NOMO-1 treated with dmso at 0.1 percent for 144 hours (cell line): Measurements from ENCODE around the gene RBM3.

Experiments used
- DNase-seq: peaks from one replicate; lab custom pipeline; 2025; ENCODE audit not compliant: unreplicated experiment; lab: John Stamatoyannopoulos, UW

RBM3 gene

GRCh38 chrX:48576108-48576507, 1.8 kb downstream of the RBM3 start:
- DNase-seq = no peak

DNA sequence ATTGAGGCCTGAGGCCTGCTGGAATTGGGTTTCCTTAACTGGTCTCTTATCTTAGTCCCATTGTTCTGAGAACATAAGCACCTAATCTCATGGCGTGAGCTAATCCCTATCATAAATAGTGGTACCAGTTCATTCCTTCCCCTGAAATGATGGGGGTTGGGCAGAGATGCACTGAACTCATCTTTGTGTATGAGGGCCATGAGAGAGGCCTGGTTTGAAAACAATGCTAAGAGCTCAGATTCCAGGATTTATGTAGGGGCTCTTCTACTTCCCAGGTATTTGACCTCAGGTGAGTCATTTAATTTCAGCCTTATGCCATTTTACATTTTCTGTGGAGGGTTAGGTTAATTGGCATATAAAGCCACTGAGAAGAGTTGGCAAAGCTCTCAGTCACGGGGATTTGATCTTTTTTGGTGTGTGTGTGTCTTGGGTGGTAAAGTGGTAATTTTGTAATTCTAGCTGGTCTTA, 4.4 kb downstream of the RBM3 start:
- no peak for DNase-seq

GRCh38 chrX:48579259-48579658, 5.0 kb downstream of the RBM3 start:
- DNase-seq = no peak

DNA sequence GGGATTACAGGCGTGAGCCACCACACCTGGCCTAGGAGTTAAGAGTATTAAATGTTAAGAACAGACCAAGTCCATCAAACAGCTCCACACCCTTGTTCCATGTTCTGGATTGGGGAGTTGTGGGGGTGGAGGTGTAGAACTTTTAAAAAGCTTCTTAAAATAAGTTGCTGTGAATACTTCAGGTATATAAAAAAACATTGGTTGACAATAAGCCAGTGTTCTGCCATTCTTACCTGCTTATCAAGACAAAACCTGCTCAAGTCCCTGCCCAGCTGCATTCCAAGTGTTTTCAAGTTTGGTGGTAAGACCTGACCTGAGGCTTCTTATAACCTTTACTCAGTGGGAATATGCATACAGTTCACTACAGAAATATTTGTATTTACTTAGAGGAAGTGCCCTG, 6.4 kb downstream of the RBM3 start:
- no peak for DNase-seq

GRCh38 chrX:48584698-48585097, 10.4 kb downstream of the RBM3 start:
- no peak for DNase-seq

- no peak for DNase-seq
Measured at GRCh38 chrX:48589482-48590162, 15.3 kb downstream of the RBM3 start.

GRCh38 chrX:48590203-48591103, 16.2 kb downstream of the RBM3 start:
- DNase-seq = no peak

DNA sequence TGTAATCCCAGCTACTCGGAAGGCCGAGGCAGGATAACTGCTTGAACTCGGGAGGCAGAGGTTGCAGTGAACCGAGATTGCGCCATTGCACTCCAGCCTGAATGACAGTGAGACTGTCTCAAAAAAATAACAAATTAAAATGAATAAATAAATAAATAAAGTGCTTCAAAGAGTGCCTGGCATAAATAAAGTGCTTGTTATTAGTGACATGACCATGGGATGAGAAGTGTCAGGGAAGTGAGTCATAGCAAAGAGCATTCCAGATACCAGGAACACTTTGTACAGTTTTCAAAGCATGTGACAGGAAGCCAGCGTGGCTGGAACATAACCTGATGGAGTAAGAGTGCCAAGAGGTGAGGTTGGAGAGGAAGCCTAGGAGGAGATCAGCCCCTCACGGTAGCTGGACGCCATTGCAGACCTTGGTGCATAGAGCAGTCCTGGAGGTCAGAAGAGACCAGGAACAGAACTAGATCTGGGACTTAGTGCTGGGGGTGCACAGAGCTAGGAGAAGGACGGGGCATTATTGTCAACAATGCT, 17.0 kb downstream of the RBM3 start:
- DNase-seq = no peak

GRCh38 chrX:48592971-48593370, 18.7 kb downstream of the RBM3 start:
- no peak for DNase-seq

DNA sequence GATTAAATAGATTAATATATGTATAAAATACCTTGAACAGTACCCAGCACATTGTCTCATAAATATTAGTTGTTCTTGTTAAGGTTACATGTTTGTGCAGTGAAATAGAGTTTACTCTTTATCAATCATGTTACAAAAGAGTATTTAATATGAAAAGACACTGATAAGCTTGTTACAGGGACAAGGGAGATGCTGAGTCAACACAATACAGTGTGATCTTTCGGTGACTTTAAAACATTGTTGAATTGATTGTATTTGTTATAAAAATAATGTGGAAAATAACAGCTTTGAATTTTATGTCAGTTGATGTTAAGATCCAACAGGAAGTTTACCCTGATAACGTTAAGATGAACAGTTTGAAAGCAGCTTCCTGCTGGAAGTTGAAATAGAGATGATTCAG, 21.6 kb downstream of the RBM3 start:
- no peak for DNase-seq

- peak; percentile 55 for DNase-seq
Measured at GRCh38 chrX:48597353-48598264, 23.3 kb downstream of the RBM3 start, which contains the start of gene WDR13. TSS of gene WDR13 (plus strand) at chrX:48597492. CDS start at chrX:48597997, 505 bp downstream.

- DNase-seq = no peak
Measured at GRCh38 chrX:48598614-48599013, 24.3 kb downstream of the RBM3 start.

DNA sequence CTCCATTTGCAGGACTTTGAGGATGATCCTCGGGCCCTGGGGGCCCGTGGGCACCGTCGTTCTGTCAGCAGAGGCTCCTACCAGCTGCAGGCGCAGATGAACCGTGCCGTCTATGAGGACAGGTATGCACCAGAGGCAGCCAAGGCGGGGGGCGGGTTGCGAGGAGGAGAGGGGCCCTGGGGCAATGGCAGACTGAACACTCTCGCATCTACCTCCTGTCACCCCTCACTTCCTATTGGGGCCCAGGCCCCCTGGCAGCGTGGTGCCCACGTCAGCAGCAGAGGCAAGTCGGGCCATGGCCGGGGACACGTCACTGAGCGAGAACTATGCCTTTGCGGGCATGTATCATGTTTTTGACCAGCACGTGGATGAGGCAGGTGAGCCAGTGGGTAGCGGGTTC, 25.1 kb downstream of the RBM3 start:
- no peak for DNase-seq

DNA sequence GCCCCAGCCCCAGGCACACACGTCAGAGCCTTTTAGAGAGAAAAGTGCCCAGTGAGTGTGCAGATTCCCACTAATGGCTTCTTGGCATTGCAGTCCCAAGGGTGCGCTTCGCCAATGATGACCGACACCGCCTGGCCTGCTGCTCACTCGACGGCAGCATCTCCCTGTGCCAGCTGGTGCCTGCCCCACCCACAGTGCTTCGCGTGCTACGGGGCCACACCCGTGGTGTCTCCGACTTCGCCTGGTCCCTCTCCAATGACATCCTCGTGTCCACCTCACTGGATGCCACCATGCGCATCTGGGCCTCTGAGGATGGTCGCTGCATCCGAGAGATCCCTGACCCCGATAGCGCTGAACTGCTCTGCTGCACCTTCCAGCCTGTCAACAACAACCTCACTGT, 25.9 kb downstream of the RBM3 start:
- no peak for DNase-seq

- DNase-seq = no peak
Measured at GRCh38 chrX:48601741-48602394, 27.6 kb downstream of the RBM3 start.

- no peak for DNase-seq
Measured at GRCh38 chrX:48604701-48605100, 30.4 kb downstream of the RBM3 start.

DNA sequence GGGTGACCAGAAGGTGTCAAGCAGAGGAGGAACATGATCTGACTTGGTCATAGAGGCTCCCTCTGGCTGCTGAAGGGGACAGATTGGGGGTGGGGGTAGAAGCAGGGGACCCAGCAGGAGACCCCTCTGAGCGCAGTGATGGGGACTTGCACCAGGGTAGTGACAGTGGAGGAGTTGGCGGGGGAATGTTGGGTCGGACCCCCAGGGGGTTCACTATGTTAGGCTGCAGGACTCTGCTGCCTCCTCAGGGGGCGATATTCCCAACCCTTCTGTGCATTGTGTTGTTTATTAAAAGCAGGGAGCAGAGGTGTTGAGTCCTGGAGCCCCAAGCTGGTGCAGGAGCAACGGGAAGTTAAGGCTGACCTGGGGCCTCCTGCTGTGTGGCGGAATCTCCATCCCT, 31.8 kb downstream of the RBM3 start:
- no peak for DNase-seq

- DNase-seq = no peak
Measured at GRCh38 chrX:48611703-48612102, 37.4 kb downstream of the RBM3 start.

DNA sequence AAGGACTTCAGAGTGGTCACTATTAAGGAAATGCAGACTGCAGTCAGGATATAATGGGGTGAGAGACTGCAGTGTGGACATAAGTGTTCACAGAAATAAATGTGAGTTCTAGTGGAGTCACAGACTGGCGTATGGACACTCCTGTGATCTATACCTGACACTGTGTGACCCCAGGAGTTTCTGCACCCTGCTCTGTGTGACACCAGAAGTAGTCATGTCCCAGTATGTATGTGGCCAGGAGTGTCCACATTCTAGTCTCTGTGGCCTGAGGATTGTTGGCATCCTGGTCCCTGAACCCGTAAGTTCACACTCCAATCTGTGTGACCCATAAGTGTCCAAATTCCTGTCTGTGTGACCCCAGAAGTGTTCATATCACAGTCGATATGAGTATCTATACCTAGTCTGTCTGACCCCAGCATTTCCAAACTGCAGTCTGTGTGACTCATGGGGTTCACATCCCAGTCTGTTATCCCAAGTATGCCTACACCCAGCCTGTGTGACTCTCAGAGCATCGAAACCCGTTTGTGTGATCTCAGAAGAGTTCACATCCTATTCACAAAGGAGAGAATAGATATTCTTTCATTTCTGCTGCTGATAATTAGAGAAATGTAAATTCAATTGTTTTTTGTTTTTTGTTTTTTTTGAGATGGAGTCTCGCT, 39.3 kb downstream of the RBM3 start:
- no peak for DNase-seq

- no peak for DNase-seq
Measured at GRCh38 chrX:48616576-48616975, 42.3 kb downstream of the RBM3 start.
